SHP77 (cell line): ENCODE measurements around the gene PHEX.
"Not testable (repeated sequence)": the region's sequence is repeated elsewhere in the genome, so short reads cannot be mapped to it uniquely, and the experiment has no call there.

Experiments
- DNase-seq, 2 experiments: peaks; one replicate each; lab custom pipeline; 2025; lab: John Stamatoyannopoulos, UW

Gene PHEX

GRCh38 chrX:22246620-22247019 is 214.5 kb downstream of the PHEX start:
- DNase-seq: no peak

- no peak for DNase-seq
Measured at GRCh38 chrX:22247169-22247568, 215.0 kb downstream of the PHEX start.

- no peak for DNase-seq
Measured at GRCh38 chrX:22248401-22248800, 216.3 kb downstream of the PHEX start.

- DNase-seq: no peak
Measured at GRCh38 chrX:22249371-22249770, 217.2 kb downstream of the PHEX start.

GRCh38 chrX:22268706-22269105 is 236.6 kb downstream of the PHEX start:
- no peak for DNase-seq

- no peak for DNase-seq
Measured at GRCh38 chrX:22272613-22273012, 240.5 kb downstream of the PHEX start, which contains the start of gene CBLL2. Gene CBLL2, plus strand, starts transcription at chrX:22272913. Its CDS starts 79 bp downstream, at chrX:22272992.

GRCh38 chrX:22273714-22274317 is 241.7 kb downstream of the PHEX start:
- DNase-seq: no peak

- no peak for DNase-seq
Measured at GRCh38 chrX:22276781-22277180, 244.7 kb downstream of the PHEX start.

- DNase-seq: no peak
Measured at GRCh38 chrX:22278375-22278774, 246.2 kb downstream of the PHEX start.

- DNase-seq: not testable (repeated sequence)
Measured at GRCh38 chrX:22289209-22289608, 257.1 kb downstream of the PHEX start.

GRCh38 chrX:22296871-22297270 is 264.7 kb downstream of the PHEX start:
- DNase-seq: no peak

- peak in 1 of 2 experiments; percentile 36 for DNase-seq
Measured at GRCh38 chrX:22300130-22300529, 268.0 kb downstream of the PHEX start.
